HuH-7 (cell line): ENCODE data around the gene PJA2.
A peak's percentile ranks its signal among the peaks of the same experiment; 100 is the strongest.

Experiments
- DNase-seq: peaks from one replicate; pipeline ENCODE4 v3.0.0; 2011; ENCODE audit warnings: low spot score

Gene PJA2

GRCh38 chr5:109408991-109409843, 557 bp downstream of the PJA2 start:
- DNase-seq = peak; percentile 48

- DNase-seq = no peak
Measured at GRCh38 chr5:109407913-109408312, 1.9 kb downstream of the PJA2 start.

GRCh38 chr5:109406719-109407118, 3.1 kb downstream of the PJA2 start:
- DNase-seq = no peak

- no peak for DNase-seq
Measured at GRCh38 chr5:109404428-109404960, 5.3 kb downstream of the PJA2 start.

GRCh38 chr5:109403469-109403868, 6.3 kb downstream of the PJA2 start:
- no peak for DNase-seq

GRCh38 chr5:109399092-109399759, 10.5 kb downstream of the PJA2 start:
- no peak for DNase-seq

GRCh38 chr5:109396965-109397364, 12.8 kb downstream of the PJA2 start:
- no peak for DNase-seq

- no peak for DNase-seq
Measured at GRCh38 chr5:109394806-109395205, 15.0 kb downstream of the PJA2 start.

- DNase-seq = no peak
Measured at GRCh38 chr5:109390188-109390587, 19.6 kb downstream of the PJA2 start.

- no peak for DNase-seq
Measured at GRCh38 chr5:109388407-109388806, 21.4 kb downstream of the PJA2 start.

GRCh38 chr5:109387408-109387974, 22.3 kb downstream of the PJA2 start:
- DNase-seq = no peak

- no peak for DNase-seq
Measured at GRCh38 chr5:109378095-109378494, 31.7 kb downstream of the PJA2 start.

GRCh38 chr5:109374625-109375024, 35.1 kb downstream of the PJA2 start:
- DNase-seq = no peak

- DNase-seq = no peak
Measured at GRCh38 chr5:109373932-109374331, 35.8 kb downstream of the PJA2 start.

- no peak for DNase-seq
Measured at GRCh38 chr5:109370343-109370742, 39.4 kb downstream of the PJA2 start.

GRCh38 chr5:109365653-109366052, 44.1 kb downstream of the PJA2 start:
- no peak for DNase-seq

GRCh38 chr5:109364977-109365376, 44.8 kb downstream of the PJA2 start:
- DNase-seq = no peak

- DNase-seq = no peak
Measured at GRCh38 chr5:109359642-109360041, 50.1 kb downstream of the PJA2 start.

- no peak for DNase-seq
Measured at GRCh38 chr5:109357807-109358206, 52.0 kb downstream of the PJA2 start.

- DNase-seq = no peak
Measured at GRCh38 chr5:109354761-109355160, 55.0 kb downstream of the PJA2 start.

- no peak for DNase-seq
Measured at GRCh38 chr5:109351988-109352864, 57.5 kb downstream of the PJA2 start.
